HEK293 (cell line): ENCODE results near the gene C2CD4C.
"Not testable (repeated sequence)": the region's sequence is repeated elsewhere in the genome, so short reads cannot be mapped to it uniquely, and the experiment has no call there.

ENCODE experiments used
- CTCF ChIA-PET: fragments of 350-600 bp; formaldehyde crosslinking; extraction: SDS; loops from one replicate; lab custom pipeline; 2021; ENCODE audit warnings: antibody characterized with exemption; lab: Yijun Ruan, JAX
- POLR2A ChIA-PET: fragments of 300-600 bp; formaldehyde crosslinking; extraction: SDS; loops from one replicate; lab custom pipeline; 2020; ENCODE audit warnings: antibody characterized with exemption, inconsistent platforms; lab: Yijun Ruan, JAX
- H3K27ac ChIP-seq: fragments of 200-500 bp; sonication (Bioruptor generic); 2 replicates; pipeline ENCODE4 v1.5.1; 2014; ENCODE audit warnings: low read depth, low read length, control low read depth, inconsistent platforms; ENCODE audit errors: extremely low read depth
- H3K36me3 ChIP-seq, 2 experiments: fragments of 200-500 bp in 1 of 2; sonication (Bioruptor generic) in 1 of 2; 1 replicate in 1 of 2; 2 replicates in 1 of 2; pipeline ENCODE4 v1.5.1; 2014 to 2017; ENCODE audit warnings: inconsistent platforms in 2 of 2, low read length in 2 of 2; ENCODE audit not compliant: control insufficient read depth in 2 of 2, insufficient read depth in 1 of 2
- H3K4me1 ChIP-seq: fragments of 200-500 bp; sonication (Bioruptor generic); 2 replicates; pipeline ENCODE4 v1.5.1; 2014; ENCODE audit warnings: mild to moderate bottlenecking, low read length, inconsistent platforms; ENCODE audit not compliant: control insufficient read depth, insufficient read depth
- H3K4me3 ChIP-seq: 2 replicates; pipeline ENCODE4 v1.5.1; 2011; ENCODE audit warnings: low read depth, mild to moderate bottlenecking, control low read depth, low read length, moderate library complexity
- H3K9me3 ChIP-seq: fragments of 200-500 bp; sonication (Bioruptor generic); 2 replicates; pipeline ENCODE4 v1.5.1; 2014; ENCODE audit warnings: low read depth, low read length, inconsistent platforms; ENCODE audit not compliant: control insufficient read depth, insufficient read depth
- EGR2 ChIP-seq: fragments of 450-650 bp; formaldehyde crosslinking; IDR thresholded peaks from 2 replicates; pipeline ENCODE4 v1.5.1; 2016; ENCODE audit warnings: low read depth, missing biosample characterization, missing genetic modification characterization
- INSM2 ChIP-seq: fragments of 450-650 bp; formaldehyde crosslinking; IDR thresholded peaks from 2 replicates; pipeline ENCODE4 v1.5.1; 2016; ENCODE audit warnings: missing biosample characterization, missing genetic modification characterization
- PRDM1 ChIP-seq: fragments of 450-650 bp; formaldehyde crosslinking; IDR thresholded peaks from 2 replicates; pipeline ENCODE4; 2016; ENCODE audit warnings: missing biosample characterization, missing genetic modification characterization
- ZBTB10 ChIP-seq: fragments of 450-650 bp; formaldehyde crosslinking; IDR thresholded peaks from 2 replicates; pipeline ENCODE4 v1.5.1; 2016; ENCODE audit warnings: missing biosample characterization, missing genetic modification characterization
- ZFHX2 ChIP-seq: fragments of 450-650 bp; formaldehyde crosslinking; conservative IDR thresholded peaks from 2 replicates; pipeline ENCODE4 v1.5.1; 2016; ENCODE audit warnings: missing biosample characterization, missing genetic modification characterization
- ZNF157 ChIP-seq: fragments of 450-650 bp; formaldehyde crosslinking; IDR thresholded peaks from 2 replicates; pipeline ENCODE4 v1.5.1; 2016; ENCODE audit warnings: missing biosample characterization, missing genetic modification characterization
- ZNF362 ChIP-seq: fragments of 450-650 bp; formaldehyde crosslinking; IDR thresholded peaks from 2 replicates; pipeline ENCODE4 v1.5.1; 2016; ENCODE audit warnings: missing biosample characterization, missing genetic modification characterization
- ZNF394 ChIP-seq: fragments of 450-650 bp; formaldehyde crosslinking; IDR thresholded peaks from 2 replicates; pipeline ENCODE4 v1.5.1; 2016; ENCODE audit warnings: missing biosample characterization, missing genetic modification characterization, mild to moderate bottlenecking, moderate library complexity, borderline replicate concordance
- ZNF548 ChIP-seq: fragments of 450-650 bp; formaldehyde crosslinking; IDR thresholded peaks from 2 replicates; pipeline ENCODE4 v1.5.1; 2016; ENCODE audit warnings: missing biosample characterization, missing genetic modification characterization
- ZNF624 ChIP-seq: fragments of 450-650 bp; formaldehyde crosslinking; IDR thresholded peaks from 2 replicates; pipeline ENCODE4 v1.5.1; 2017; ENCODE audit warnings: missing biosample characterization, missing genetic modification characterization
- ZNF664 ChIP-seq: fragments of 450-650 bp; formaldehyde crosslinking; IDR thresholded peaks from 2 replicates; pipeline ENCODE4 v1.5.1; 2016; ENCODE audit warnings: missing biosample characterization, missing genetic modification characterization
- ZNF76 ChIP-seq: fragments of 450-650 bp; formaldehyde crosslinking; IDR thresholded peaks from 2 replicates; pipeline ENCODE4; 2016; ENCODE audit warnings: low read depth, missing biosample characterization, missing genetic modification characterization, borderline replicate concordance
- TF ChIP-seq, protein P1 (sequence below): fragments of 450-650 bp; formaldehyde crosslinking; IDR thresholded peaks from 2 replicates; pipeline ENCODE4 v1.5.1; 2017; ENCODE audit warnings: missing biosample characterization, missing genetic modification characterization

Gene C2CD4C

DNA sequence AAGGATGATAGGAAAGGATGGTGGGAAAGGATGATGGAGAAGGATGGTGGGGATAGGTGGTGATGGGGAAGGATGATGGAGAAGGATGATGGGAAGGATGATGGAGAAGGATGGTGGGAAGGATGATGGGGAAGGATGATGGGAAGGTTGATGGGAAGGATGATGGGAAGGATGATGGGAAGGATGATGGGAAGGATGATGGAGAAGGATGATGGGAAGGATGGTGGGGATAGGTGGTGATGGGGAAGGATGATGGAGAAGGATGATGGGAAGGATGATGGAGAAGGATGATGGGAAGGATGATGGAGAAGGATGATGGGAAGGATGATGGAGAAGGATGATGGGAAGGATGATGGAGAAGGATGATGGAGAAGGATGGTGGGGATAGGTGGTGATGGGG is 15.4 kb downstream of the C2CD4C start:
- CTCF ChIA-PET, H3K9me3 ChIP-seq, H3K4me3 ChIP-seq, H3K4me1 ChIP-seq, H3K27ac ChIP-seq, POLR2A ChIA-PET, H3K36me3 ChIP-seq: not testable (repeated sequence)
- TF ChIP-seq ZNF76 (tag by site-specific recombination), result peak; percentile 73
- TF ChIP-seq, protein P1, sequence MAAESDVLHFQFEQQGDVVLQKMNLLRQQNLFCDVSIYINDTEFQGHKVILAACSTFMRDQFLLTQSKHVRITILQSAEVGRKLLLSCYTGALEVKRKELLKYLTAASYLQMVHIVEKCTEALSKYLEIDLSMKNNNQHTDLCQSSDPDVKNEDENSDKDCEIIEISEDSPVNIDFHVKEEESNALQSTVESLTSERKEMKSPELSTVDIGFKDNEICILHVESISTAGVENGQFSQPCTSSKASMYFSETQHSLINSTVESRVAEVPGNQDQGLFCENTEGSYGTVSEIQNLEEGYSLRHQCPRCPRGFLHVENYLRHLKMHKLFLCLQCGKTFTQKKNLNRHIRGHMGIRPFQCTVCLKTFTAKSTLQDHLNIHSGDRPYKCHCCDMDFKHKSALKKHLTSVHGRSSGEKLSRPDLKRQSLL, result peak; percentile 99

DNA sequence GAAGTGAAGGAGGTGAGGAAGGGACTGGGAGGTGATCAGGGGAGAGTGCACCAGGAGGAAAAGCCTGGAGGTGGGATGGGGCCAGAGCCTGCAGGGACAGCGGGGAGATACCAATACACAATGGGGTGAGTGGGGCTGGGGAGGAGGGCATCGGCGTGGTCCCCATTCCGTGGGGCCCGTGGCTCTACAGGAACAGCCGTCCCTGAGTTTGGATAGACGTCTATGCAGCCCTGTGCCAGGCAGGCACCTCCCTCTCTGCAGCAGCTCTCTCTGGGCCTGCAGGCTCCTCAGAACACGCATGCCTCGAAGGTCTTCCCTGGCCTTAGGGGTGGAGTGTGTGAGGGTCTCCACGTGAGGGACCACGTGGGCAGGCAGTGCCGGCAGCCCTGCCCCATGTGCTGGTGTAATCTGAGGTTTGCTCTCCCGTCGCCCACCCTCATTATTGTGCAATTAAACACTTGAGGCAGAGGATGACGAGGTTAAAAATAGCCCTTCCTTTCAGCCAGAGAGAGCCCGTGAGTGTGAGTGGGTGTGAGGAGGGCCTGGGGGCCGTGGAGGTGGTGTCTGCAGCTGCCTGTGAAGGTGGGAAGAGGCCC is 16.5 kb downstream of the C2CD4C start:
- no peaks in the 10 kb centered on the region for H3K9me3 ChIP-seq

DNA sequence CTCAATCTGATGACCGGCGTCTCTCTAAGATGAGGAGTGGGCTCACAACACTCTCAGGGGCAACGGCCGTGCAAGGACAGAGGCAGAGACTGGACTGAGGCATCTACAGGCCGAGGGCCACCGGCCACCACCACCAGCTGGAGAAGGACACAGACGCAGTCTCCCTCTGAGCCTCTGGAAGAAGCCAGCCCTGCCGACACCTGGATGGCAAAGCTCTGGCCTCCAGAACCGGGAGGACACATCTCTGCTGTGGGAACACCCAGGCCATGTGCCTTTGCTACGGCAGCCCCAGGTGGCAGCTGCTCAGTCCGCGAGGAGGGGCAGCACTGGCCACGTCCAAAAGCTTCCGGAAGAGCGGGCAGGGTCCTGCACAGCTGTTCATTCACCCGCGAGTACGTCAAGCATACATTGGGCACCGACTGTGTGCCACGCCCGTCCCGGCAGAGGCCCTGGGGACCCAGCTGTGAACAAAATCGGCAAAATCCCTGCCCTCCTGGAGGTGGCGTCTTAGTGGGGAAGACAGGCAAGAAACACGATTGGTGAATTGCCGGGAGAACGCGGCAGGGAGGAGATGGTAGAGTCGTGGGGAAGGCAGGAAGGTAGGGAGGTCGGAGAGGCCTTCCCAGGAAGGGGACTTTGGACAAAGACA is 17.1 kb downstream of the C2CD4C start:
- no peaks in the 10 kb centered on the region for H3K4me1 ChIP-seq
- ChIA-PET POLR2A (no interaction called here), CTCF (no interaction called here)
- 0 out of 2 replicates have a peak, but pooled peaks have one; percentile 33 for TF ChIP-seq ZNF548
- TF ChIP-seq ZNF362, result no peak
- no peak for TF ChIP-seq ZNF624 (tag by site-specific recombination)
- no peak for TF ChIP-seq ZNF664 (tag by site-specific recombination)
- TF ChIP-seq ZNF394 (tag by site-specific recombination), result no peak
- no peak overlapping the region for H3K27ac ChIP-seq
- H3K4me3 ChIP-seq, result no peak overlapping the region
- H3K9me3 ChIP-seq, result no peaks in the 10 kb centered on the region
- H3K36me3 ChIP-seq, result no peaks in the 10 kb centered on the region

More for the DNA sequence above, 16.5 kb downstream of the C2CD4C start:
- TF ChIP-seq PRDM1 (tag by site-specific recombination) (no peak), ZFHX2 (tag by site-specific recombination) (peak; percentile 87), ZNF157 (no peak), ZBTB10 (tag by site-specific recombination) (no peak), EGR2 (tag by site-specific recombination) (peak; percentile 56), INSM2 (tag by site-specific recombination) (no peak)
- Histone ChIP-seq H3K36me3 (no peaks in the 10 kb centered on the region), H3K4me3 (no peak overlapping the region), H3K27ac (no peak overlapping the region), H3K4me1 (no peaks in the 10 kb centered on the region)
- POLR2A ChIA-PET, result no interaction called here
- CTCF ChIA-PET, result no interaction called here
